ENCODE data around the gene DDX1.
"Not testable (repeated sequence)": the region's sequence is repeated elsewhere in the genome, so short reads cannot be mapped to it uniquely, and the experiment has no call there.

DDX1 gene

DNA sequence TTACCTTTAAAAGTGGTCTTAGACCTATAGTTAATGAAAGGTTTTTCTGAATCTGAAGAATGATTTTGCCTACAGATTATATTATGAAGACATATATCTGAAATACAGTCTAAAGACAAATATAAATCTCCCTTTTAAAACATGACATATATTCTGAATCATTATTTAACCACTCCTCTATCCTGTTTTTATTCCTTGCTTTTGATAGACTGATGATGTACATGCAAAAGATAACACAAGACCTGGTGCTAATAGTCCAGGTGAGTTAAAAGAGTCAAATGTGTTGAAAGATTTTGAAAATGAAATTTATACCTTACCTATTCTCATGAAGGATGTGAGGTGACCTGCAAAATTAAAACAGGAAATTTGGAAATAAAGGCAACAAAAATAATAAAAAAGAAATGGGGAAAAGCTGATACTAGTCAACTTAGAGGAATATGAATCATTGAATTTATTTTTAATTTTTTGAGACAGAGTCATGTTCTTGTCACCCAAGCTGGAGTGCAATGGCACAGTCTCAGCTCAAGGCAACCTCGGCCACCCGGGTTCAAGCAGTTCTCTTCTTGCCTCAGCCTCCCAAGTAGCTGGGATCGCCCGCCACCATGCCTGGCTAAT is 29.3 kb downstream of the DDX1 start:
- CTCF ChIA-PET: no interaction called here
- H3K27ac Mint-ChIP-seq: no peak overlapping the region
- no peaks in the 10 kb centered on the region for H3K4me1 Mint-ChIP-seq
- peaks cover 2% of the 10 kb centered on the region for H3K9me3 Mint-ChIP-seq
- H3K27me3 Mint-ChIP-seq: no peaks in the 10 kb centered on the region
- peaks cover 38% of the 10 kb centered on the region for H3K36me3 Mint-ChIP-seq
- H3K4me3 Mint-ChIP-seq: no peak overlapping the region
- no peak for DNase-seq

DNA sequence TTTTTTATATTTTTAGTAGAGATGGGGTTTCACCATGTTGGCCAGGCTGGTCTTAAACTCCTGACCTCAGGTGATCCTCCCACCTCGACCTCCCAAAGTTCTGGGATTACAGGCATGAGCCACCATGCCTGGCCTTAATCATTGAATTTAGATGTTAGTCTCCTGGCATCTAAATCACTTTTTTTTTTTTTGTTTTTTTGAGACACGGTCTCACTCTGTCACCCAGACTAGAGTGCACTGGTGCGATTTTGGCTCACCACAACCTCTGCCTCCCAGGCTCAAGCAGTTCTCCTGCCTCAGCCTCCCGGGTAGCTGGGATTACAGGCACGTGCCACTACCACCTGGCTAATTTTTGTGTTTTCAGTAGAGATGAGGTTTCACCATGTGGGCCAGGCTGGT is 29.8 kb downstream of the DDX1 start:
- DNase-seq, H3K27ac Mint-ChIP-seq, H3K4me3 Mint-ChIP-seq, H3K27me3 Mint-ChIP-seq, H3K4me1 Mint-ChIP-seq, CTCF ChIA-PET, H3K9me3 Mint-ChIP-seq: not testable (repeated sequence)
- H3K36me3 Mint-ChIP-seq: peaks cover 43% of the 10 kb centered on the region

DNA sequence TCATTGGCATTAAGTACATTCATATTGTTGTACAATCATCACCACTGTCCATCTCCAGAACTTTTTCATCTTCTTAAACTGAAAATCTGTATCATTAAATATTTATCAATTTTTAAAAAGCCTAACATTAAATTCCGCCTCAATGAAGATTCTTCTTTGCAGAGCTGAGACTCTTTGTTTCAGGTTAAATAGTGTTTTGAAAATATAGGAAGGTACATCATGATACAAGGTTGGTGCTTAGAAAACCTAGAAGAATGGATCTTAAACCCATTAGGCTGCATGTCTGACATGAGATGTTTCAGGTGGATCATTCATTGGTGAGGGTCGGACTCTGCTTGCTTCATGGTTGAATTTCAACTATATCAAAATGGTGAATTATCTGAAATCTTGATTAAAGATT is 30.5 kb downstream of the DDX1 start:
- DNase-seq: no peak
- no peak overlapping the region for H3K4me3 Mint-ChIP-seq
- peaks cover 2% of the 10 kb centered on the region for H3K9me3 Mint-ChIP-seq
- CTCF ChIA-PET: no interaction called here
- H3K27ac Mint-ChIP-seq: no peak overlapping the region
- H3K27me3 Mint-ChIP-seq: no peaks in the 10 kb centered on the region
- H3K36me3 Mint-ChIP-seq: peaks cover 48% of the 10 kb centered on the region
- H3K4me1 Mint-ChIP-seq: no peaks in the 10 kb centered on the region

DNA sequence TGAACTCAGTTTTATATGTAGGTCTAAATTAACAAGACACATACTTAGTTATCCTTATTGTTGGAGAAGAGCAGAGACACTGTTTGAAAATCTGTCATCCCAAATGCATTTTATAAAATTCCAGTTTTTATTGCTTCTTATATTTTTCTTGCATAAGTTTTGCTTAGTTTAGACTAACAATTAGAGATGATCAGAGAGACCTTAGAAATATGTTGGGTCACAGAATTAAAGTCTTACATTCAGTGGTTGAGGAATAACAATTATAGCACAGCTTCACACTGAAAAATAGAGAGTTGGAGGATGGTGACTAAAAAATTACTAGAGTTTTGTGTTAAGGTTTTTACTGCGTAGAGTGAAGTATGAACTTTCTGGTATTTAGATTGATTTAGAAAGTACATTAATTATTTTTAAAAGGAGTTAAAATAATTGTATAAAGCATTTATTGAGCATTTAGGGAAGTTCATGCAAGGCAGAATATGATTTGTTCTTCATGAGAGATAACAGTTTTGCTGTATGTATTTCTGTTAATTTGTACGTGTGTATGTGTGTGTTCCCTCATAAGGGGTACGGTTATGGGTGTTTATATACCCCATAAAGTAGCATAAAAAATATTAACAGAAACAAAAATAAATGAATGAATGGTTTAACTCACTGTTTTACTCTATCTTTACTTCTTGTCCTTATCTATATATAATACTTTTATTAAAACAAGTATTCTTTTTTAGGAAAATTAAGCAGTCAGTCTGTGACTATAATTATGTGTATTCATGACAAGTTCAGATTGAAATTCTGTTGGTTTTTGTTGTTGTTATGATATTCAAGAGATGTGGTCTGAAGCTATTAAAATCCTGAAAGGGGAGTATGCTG is 31.2 kb downstream of the DDX1 start:
- Mint-ChIP-seq H3K4me3 (no peak overlapping the region), H3K9me3 (peaks cover 2% of the 10 kb centered on the region), H3K36me3 (peaks cover 48% of the 10 kb centered on the region), H3K4me1 (no peaks in the 10 kb centered on the region), H3K27me3 (no peaks in the 10 kb centered on the region), H3K27ac (no peak overlapping the region)
- CTCF ChIA-PET: no interaction called here
- no peak for DNase-seq

DNA sequence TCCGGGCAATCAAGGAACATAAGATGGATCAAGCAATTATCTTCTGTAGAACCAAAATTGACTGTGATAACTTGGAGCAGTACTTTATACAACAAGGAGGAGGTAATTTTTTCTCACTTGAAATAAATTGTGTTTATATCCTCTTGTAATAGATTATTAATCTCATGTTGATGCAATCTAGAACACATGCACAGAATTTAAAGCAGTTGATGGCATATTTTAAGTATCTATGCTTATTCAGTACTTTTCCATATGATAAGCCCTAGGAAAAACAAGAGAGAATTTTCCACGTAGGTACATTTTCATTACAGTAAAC is 31.8 kb downstream of the DDX1 start:
- Mint-ChIP-seq H3K4me1 (no peaks in the 10 kb centered on the region), H3K27ac (no peak overlapping the region), H3K36me3 (peaks cover 53% of the 10 kb centered on the region), H3K9me3 (peaks cover 2% of the 10 kb centered on the region), H3K4me3 (no peak overlapping the region), H3K27me3 (no peaks in the 10 kb centered on the region)
- no peak for DNase-seq
- CTCF ChIA-PET: interaction anchor here (1.7 kb wide), 1 partner anchor 12 kb away, joined by 3 read pairs; no protein-coding TSS in a partner anchor

DNA sequence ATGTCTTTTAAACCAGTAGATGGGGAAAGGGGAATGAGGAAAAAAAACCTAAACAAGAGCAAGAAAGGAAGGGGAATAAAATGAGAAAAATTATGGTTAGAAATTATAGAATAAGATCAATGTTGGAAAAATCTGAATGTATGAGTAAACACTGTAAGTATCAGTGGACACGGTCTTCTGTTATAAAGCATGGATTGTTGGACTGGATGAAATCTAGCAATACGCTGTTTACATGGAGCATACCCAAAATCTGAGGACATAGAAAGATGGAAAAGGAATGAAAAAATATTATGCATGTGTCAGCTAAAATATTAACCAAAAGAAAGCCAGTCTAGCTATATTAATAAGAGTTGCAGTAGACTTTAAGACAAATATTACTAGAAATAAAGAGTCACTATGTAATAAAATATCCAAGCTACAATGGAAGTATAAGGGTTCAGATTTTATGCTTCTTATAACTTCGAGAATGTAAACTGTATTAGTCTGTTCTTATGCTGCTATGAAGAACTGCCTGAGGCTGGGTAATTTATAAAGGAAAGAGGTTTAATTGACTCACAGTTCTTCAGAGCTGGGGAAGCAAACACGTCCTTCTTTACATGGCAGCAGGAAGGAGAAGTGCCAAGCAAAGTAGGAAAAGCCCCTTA is 32.4 kb downstream of the DDX1 start:
- CTCF ChIA-PET: interaction anchor here (1.2 to 1.7 kb wide), 2 partner anchors 11 to 566 kb away, joined by 3 read pairs; no protein-coding TSS in a partner anchor
- Mint-ChIP-seq H3K4me1 (no peaks in the 10 kb centered on the region), H3K4me3 (no peak overlapping the region), H3K36me3 (peaks cover 55% of the 10 kb centered on the region), H3K27ac (no peak overlapping the region), H3K9me3 (peaks cover 2% of the 10 kb centered on the region), H3K27me3 (no peaks in the 10 kb centered on the region)
- DNase-seq: no peak

DNA sequence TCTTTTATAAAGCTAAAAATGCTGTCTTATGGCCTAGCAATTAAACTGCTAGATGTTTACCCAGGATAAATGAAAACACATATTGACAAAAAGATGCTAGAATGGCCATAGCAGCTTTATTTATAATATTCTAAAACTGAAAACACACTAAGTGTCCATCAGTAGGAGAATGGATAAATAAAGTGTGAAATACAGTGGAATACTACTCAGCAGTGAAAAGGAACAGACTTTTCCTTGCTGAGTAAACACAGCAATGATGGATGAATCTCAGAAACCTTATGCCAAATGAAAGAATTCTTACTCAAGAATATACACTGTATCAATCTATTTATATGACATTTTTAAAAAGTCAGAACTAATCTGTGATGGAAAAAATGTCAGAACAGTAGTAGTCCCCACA is 33.2 kb downstream of the DDX1 start:
- peaks cover 49% of the 10 kb centered on the region for H3K36me3 Mint-ChIP-seq
- CTCF ChIA-PET: interaction anchor here (1.2 to 1.7 kb wide), 2 partner anchors 11 to 567 kb away, joined by 3 read pairs; no protein-coding TSS in a partner anchor

DNA sequence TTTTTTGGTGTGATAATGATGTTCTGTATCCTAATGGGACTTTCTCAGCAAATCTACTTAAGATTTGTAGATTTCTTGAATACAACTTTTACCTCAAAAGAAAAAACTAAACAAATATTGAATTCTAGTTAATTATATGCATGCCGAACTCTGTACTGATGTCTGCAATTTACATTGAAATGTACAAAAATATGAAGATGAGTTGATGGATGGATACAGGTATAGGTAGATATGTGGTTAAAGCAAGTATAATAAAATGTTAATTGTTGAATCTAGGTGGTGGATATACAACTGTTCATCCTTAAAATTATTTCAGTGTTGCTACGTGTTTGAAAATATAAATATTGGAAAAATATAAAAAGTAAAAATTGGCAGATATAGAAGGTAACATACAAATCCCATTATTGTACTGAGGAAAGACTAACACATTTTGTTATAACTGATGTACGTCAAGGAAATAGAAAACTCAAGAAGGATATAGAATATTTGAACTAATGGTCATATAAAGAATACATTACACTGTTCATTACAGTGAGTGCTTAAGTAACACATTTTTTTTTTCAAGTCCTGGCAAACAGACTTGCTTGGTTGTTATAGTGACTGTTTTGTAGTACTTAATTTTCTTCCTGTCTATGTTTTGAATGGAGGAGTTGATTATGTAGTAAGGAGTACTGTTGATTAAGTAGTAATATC is 33.8 kb downstream of the DDX1 start:
- no peak for DNase-seq
- CTCF ChIA-PET: interaction anchor here (1.7 kb wide), 1 partner anchor 10 kb away, joined by 3 read pairs; no protein-coding TSS in a partner anchor
- Mint-ChIP-seq H3K4me3 (no peak overlapping the region), H3K27ac (no peak overlapping the region), H3K36me3 (peaks cover 50% of the 10 kb centered on the region), H3K4me1 (no peaks in the 10 kb centered on the region), H3K9me3 (peaks cover 2% of the 10 kb centered on the region), H3K27me3 (no peaks in the 10 kb centered on the region)

More for the DNA sequence above, 33.2 kb downstream of the DDX1 start:
- Mint-ChIP-seq H3K4me3 (no peak overlapping the region), H3K9me3 (peaks cover 2% of the 10 kb centered on the region), H3K27ac (no peak overlapping the region), H3K27me3 (no peaks in the 10 kb centered on the region), H3K4me1 (no peaks in the 10 kb centered on the region)
- DNase-seq: no peak

DNA sequence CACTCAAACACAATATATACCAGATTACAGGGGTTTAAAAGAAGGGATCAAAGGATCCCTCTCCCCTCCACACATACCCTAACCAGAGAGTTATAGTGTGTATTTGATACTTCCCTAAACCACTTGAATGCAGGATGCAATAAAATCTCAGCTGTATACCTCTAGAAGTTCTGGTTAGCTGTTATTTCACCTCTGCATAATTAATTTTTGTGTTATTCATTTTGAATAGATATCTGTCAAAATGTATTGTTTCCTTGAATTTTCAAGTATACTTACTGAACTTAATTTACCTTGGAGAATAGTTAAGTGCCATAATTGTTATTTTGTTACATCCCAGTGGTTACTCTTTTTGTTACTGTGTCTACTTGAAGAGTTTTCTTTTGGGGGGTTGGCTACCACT is 34.5 kb downstream of the DDX1 start:
- no peak for DNase-seq
- Mint-ChIP-seq H3K9me3 (peaks cover 2% of the 10 kb centered on the region), H3K27ac (no peak overlapping the region), H3K27me3 (no peaks in the 10 kb centered on the region), H3K4me1 (no peaks in the 10 kb centered on the region), H3K4me3 (no peak overlapping the region), H3K36me3 (peaks cover 48% of the 10 kb centered on the region)
- CTCF ChIA-PET: no interaction called here

DNA sequence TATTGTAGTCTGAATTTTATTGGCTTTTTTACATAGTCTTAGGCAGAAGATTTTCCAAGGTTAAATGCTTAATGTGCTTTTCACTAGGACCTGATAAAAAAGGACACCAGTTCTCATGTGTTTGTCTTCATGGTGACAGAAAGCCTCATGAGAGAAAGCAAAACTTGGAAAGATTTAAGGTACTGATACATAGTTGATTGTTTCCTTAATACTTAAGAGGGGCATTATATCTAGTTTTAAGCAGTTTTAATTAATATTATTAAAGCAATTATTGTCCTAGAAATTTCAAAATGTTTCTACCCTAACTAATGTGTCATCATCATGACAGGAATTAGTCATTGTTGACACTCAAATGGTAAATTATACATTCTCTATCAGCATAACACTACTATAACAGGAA is 35.3 kb downstream of the DDX1 start:
- no peaks in the 10 kb centered on the region for H3K27me3 Mint-ChIP-seq
- H3K36me3 Mint-ChIP-seq: peaks cover 55% of the 10 kb centered on the region
- CTCF ChIA-PET: no interaction called here
- no peaks in the 10 kb centered on the region for H3K4me1 Mint-ChIP-seq
- H3K27ac Mint-ChIP-seq: no peak overlapping the region
- peaks cover 2% of the 10 kb centered on the region for H3K9me3 Mint-ChIP-seq
- H3K4me3 Mint-ChIP-seq: no peak overlapping the region
- DNase-seq: no peak

DNA sequence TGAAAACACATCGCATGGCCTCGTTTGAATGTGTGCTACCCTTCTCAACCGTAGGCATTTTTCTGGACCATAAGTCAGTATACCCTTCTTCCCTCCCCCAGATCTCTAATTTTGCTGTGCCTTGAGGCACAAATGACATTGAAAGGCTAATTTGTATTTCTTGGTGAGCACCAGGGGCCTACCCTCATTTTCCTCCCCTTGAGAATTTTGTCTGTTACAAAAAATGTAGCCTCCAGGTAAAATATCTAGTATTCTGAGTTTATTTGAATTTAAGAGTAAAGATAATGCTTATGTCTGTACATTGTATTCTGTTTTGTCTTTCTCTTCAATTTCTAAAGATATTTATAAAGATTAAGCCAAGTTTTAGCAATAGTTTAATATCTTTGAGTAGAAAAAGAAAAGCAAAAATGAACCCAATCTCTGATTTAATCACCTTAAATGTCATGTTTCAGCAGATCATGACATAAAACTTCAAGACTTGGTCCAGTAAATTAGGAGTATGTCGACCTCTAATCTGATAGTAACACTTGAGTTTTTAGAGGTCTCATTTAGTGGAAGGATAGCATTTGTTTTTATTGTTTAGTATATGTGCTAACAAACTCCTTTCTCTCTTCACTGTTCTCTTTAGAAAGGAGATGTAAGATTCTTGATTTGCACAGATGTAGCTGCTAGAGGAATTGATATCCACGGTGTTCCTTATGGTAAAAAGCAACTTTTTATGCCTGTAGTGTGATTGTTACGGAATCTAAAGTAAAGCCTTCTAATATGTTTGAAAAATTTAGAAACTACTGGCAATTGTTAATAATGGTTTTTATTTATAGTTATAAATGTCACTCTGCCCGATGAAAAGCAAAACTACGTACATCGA is 36.4 kb downstream of the DDX1 start:
- no peak overlapping the region for H3K27ac Mint-ChIP-seq
- peaks cover 2% of the 10 kb centered on the region for H3K9me3 Mint-ChIP-seq
- H3K4me1 Mint-ChIP-seq: no peaks in the 10 kb centered on the region
- no peaks in the 10 kb centered on the region for H3K27me3 Mint-ChIP-seq
- H3K36me3 Mint-ChIP-seq: peaks cover 60% of the 10 kb centered on the region
- no peak overlapping the region for H3K4me3 Mint-ChIP-seq
- DNase-seq: no peak
- CTCF ChIA-PET: interaction anchor here (1.2 kb wide), 1 partner anchor 9 kb away, joined by 6 read pairs; no protein-coding TSS in a partner anchor

DNA sequence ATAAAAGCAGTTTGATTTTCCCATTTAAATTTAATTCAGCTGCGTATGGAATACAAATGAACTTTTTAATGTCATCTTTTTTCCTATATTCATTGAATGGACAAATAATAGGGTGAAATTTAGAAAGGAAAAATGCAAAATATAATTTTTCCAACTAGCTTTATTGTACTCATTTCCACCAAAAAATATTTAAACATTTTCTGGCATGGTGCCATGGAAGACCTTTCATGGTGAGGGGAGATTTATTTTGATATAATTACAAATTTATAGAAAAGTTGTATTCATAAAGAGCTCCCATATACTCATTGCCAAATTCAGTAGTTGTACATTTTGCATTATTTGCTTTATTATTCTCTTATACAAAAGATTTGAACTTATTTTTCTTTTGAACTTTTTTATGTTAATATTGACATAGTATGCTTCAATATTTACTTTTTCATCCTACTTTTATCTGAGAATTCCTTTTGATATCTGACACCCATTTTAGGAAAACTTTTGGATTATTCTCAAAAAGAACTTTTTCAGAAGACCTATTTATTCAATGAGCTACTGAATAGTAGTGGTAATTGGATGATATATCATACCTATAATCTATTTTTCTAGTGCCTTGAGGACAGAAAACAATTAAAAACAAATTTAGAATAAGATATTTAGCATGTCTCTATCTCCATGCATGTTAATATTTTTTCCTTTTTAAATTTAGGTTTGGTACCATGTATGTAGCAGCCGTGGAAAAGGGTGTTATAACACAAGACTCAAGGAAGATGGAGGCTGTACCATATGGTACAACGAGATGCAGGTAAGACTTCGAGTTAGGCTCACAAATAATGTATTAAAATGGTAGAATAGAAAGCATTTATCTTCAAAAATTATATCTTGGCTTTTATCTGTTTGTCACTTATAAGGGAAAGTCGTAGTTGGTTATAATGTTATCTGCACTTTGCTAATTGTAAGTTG is 37.5 kb downstream of the DDX1 start:
- CTCF ChIA-PET: interaction anchor here (1.2 kb wide), 1 partner anchor 8 kb away, joined by 6 read pairs; no protein-coding TSS in a partner anchor
- Mint-ChIP-seq H3K9me3 (no peaks in the 10 kb centered on the region), H3K36me3 (peaks cover 54% of the 10 kb centered on the region), H3K4me1 (no peaks in the 10 kb centered on the region), H3K4me3 (no peak overlapping the region), H3K27ac (no peak overlapping the region), H3K27me3 (no peaks in the 10 kb centered on the region)
- no peak for DNase-seq

Data from activated naive CD4-positive, alpha-beta T cell treated with anti-CD3 and anti-CD28 coated beads, Interleukin-2, amount 10 ng/mL, durations not matched to agents 7 days and 5 days (primary cell).